K562 (cell line): Measurements from ENCODE around the gene CCDC85C. TPM values are rescaled to one million over a fixed set of nuclear protein-coding genes. Genes with fewer than 3 reads are reported as not detected.

Experiments
- RREB1 ChIP-seq: fragments of 250-450 bp; sonication (Bioruptor Pico); IDR thresholded peaks from 2 replicates; pipeline ENCODE4 v1.4.0; 2020
- SIN3B ChIP-seq: fragments of 450-650 bp; IDR thresholded peaks from 2 replicates; pipeline ENCODE4 v1.6.1; 2017; ENCODE audit warnings: low read depth, mild to moderate bottlenecking, moderate library complexity
- polyA plus RNA-seq, 8 experiments: library from polyadenylated mRNA; depleted of rRNA in 4 of 8; stranded (reverse) in 5 of 8; unstranded in 3 of 8; fragments of >200 nt; fragmentation: Nextera tagmentation in 2 of 8; fragmentation: Illumina TruSeq in 1 of 8; extraction: Ambion mirVana in 2 of 8; extraction: Trizol in 1 of 8; gene quantifications; 2 replicates each; pipeline versions ENCODE4 v1.2.1 to v1.2.3, GENCODE V29; 2011 to 2014; ENCODE audit warnings: inconsistent platforms in 1 of 8, missing spikeins in 1 of 8
- total RNA-seq, 7 experiments: library from RNA; depleted of rRNA in 6 of 7; stranded (reverse); fragments of >200 nt in 6 of 7; fragmentation: Illumina TruSeq in 2 of 7; extraction: Trizol in 2 of 7; gene quantifications; 2 replicates each; pipeline versions ENCODE4 v1.2.1 to v1.2.3, GENCODE V29; 2011 to 2021; ENCODE audit warnings: low replicate concordance in 1 of 7
- TF ChIP-seq, protein P1 (sequence below): sonication (generic); formaldehyde crosslinking; IDR thresholded peaks from 2 replicates; pipeline ENCODE4 v1.8.0; 2022; ENCODE audit warnings: mild to moderate bottlenecking, missing genetic modification reagents, borderline replicate concordance

The CCDC85C gene
- total and polyA plus RNA-seq, 9 of the 15 experiments (the other 6 are each of a cell fraction or from before 2014, with no cell fraction given), result 0.18 to 22.0 (median 6.3) TPM

- TF ChIP-seq RREB1 (CRISPR knock-in tag) (no peak), SIN3B (no peak)
- TF ChIP-seq, protein P1, sequence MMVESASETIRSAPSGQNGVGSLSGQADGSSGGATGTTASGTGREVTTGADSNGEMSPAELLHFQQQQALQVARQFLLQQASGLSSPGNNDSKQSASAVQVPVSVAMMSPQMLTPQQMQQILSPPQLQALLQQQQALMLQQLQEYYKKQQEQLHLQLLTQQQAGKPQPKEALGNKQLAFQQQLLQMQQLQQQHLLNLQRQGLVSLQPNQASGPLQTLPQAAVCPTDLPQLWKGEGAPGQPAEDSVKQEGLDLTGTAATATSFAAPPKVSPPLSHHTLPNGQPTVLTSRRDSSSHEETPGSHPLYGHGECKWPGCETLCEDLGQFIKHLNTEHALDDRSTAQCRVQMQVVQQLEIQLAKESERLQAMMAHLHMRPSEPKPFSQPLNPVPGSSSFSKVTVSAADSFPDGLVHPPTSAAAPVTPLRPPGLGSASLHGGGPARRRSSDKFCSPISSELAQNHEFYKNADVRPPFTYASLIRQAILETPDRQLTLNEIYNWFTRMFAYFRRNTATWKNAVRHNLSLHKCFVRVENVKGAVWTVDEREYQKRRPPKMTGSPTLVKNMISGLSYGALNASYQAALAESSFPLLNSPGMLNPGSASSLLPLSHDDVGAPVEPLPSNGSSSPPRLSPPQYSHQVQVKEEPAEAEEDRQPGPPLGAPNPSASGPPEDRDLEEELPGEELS (CRISPR knock-in tag), result no peak
Observed at GRCh38 chr14:99534333-99534732, 69.7 kb downstream of the CCDC85C start (continued).
